GM10266 (cell line): ENCODE results near the gene ARHGAP24.
"Not testable (repeated sequence)": the region's sequence is repeated elsewhere in the genome, so short reads cannot be mapped to it uniquely, and the experiment has no call there.

ENCODE experiments used
- DNase-seq: peaks from one replicate; pipeline ENCODE4 v3.0.0; 2012; ENCODE audit errors: extremely low spot score
- CTCF ChIP-seq: IDR thresholded peaks from 2 replicates; pipeline ENCODE4 v1.5.1; 2012; ENCODE audit warnings: mild to moderate bottlenecking, low read depth; ENCODE audit not compliant: control insufficient read depth, insufficient read depth; ENCODE audit errors: missing control alignments

Gene ARHGAP24

GRCh38 chr4:85952972-85953650 lies 478.2 kb downstream of the ARHGAP24 start:
- no peak for DNase-seq

DNA sequence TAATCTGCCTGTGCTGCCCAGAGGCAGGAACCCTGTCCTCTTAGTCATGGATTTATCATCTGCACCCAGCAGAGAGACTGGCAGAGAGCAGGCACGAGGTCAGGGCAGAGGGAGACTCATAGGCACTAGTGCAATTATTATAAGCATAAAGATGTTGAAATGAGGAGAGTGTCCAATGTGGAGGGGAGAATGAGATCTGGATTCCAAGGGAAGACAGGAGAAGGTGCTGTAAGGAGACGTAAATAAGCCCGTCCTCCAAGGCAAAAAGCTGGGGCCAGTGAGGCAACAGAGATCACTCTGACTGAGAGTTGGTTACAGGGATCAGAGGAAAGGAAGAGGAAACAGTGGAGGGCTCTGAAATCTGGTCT lies 478.7 kb downstream of the ARHGAP24 start:
- TF ChIP-seq CTCF = no peak

More at GRCh38 chr4:85952972-85953650, 478.2 kb downstream of the ARHGAP24 start:
- no peak for TF ChIP-seq CTCF

DNA sequence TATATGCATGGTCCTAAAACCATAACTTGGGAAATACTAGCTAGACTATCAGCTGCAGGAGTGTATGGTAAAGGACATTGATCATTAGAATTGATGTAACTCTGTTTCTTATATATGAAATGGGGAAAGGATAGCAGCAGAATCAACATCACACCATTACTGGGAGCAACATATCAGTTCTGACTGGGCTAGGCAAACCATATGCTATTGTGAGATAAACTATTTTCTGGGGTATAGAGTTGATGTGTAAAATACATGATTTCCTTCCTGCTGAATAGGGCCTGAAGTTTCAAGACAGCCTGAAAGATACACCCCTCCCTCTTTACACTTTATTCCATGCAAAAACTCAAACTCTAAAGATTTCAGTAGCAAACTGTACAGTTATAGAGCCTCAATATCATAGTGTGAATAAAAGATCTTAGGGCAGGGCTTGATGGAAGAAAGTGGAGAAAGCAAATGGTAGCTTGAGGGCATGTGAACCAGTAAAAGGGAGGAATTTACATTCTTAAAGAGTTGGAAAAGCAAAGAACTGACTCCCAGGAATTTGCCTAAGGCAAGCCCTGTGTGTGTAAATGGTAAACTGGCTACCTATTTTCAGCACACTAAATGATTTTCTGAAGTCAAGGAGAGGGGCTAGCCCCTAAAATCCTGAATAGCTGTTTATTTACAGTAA lies 480.8 kb downstream of the ARHGAP24 start:
- no peak for DNase-seq
- no peak for TF ChIP-seq CTCF

More for the DNA sequence above, 478.7 kb downstream of the ARHGAP24 start:
- no peak for DNase-seq

GRCh38 chr4:85956293-85956945 lies 481.5 kb downstream of the ARHGAP24 start:
- no peak for TF ChIP-seq CTCF
- DNase-seq = no peak

DNA sequence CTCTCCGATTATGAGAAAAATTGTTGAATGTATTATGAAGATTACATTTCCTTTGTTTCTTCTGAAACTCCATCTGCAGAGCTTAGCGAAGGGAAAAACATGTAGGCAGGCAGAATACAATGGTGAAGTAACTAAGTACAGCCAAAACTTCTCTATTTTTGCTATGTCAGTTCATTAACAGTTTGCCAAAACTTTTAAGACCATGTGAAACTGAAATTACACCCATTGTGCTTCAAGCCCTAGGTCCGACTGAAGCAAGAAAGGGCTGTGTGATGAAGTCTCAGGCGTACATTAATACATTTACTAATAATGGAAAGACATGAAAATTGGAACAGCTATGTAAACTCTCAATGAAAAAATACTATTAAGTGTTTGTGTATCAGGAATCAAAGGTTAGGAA lies 486.9 kb downstream of the ARHGAP24 start:
- DNase-seq = no peak

DNA sequence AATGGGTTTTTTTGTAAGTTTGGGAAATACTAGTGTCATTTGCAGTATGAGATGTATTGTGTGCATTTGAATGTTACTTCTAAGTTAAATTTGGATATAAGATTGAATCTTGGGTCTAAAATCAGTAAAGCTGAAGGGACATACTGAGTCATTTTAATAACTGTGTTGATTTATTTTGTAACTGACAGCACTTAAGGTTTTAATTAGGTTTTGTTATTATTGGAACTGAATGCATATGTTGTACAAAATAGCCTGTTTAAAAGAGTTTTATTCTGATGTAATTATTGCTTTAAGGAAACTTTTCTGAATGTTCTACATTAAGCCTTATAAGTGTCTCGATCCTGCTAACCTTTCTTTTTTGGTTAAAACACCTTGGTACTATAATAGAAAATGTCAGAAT lies 488.3 kb downstream of the ARHGAP24 start:
- no peak for DNase-seq
- no peak for TF ChIP-seq CTCF

More for the DNA sequence above, 486.9 kb downstream of the ARHGAP24 start:
- TF ChIP-seq CTCF = no peak

GRCh38 chr4:85964298-85964697 lies 489.3 kb downstream of the ARHGAP24 start:
- DNase-seq = no peak
- no peak for TF ChIP-seq CTCF

DNA sequence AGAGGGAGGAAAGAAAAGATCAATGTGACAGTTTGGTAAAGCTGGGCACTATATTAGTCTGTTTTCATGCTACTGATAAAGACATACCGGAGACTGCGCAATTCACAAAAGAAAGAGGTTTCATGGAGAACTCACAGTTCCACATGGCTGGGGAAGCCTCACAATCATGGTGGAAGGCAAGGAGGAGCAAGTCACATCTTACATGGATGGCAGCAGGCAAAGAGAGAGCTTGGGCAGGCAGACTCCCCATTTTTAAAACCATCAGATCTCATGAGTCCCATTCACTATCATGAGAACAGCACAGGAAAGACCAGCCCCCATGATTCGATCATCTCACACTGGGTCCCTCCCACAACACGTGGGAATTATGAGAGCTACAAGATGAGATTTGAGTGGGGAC lies 490.1 kb downstream of the ARHGAP24 start:
- not testable (repeated sequence) for DNase-seq
